B cell (primary cell): ENCODE measurements around the gene SLC49A3. TPM values are rescaled to one million over a fixed set of nuclear protein-coding genes. Genes with fewer than 3 reads are reported as not detected.

ENCODE experiments used
- ATAC-seq: fragments of 200-7000 bp; cut with Tn5 transposase; one replicate; pipeline ENCODE4 v1.10.0; 2021; ENCODE audit warnings: low read depth, mild to moderate bottlenecking, moderate number of reproducible peaks, moderate library complexity
- CTCF ChIA-PET: fragments of 350-600 bp; sonication (Branson Sonifier 250); formaldehyde crosslinking; loops from one replicate; lab custom pipeline; 2021; ENCODE audit warnings: antibody characterized with exemption, inconsistent platforms; lab: Charles Lee
- POLR2A ChIA-PET: fragments of 350-600 bp; sonication (Branson Sonifier 250); formaldehyde crosslinking; loops from one replicate; lab custom pipeline; 2021; ENCODE audit warnings: antibody characterized with exemption; lab: Charles Lee
- DNase-seq: peaks from one replicate; pipeline ENCODE4 v3.0.0; 2013
- H2AFZ ChIP-seq: 2 replicates; pipeline ENCODE4 v1.6.1; 2012; ENCODE audit warnings: mild to moderate bottlenecking, low read depth, low read length; ENCODE audit not compliant: insufficient read depth, poor library complexity, severe bottlenecking
- H3K27ac ChIP-seq, 2 donors: 1 replicate in 1 of 2; 2 replicates in 1 of 2; pipeline ENCODE4 v1.5.1; 2012 to 2013; ENCODE audit warnings: low read length in 2 of 2, mild to moderate bottlenecking in 2 of 2, moderate library complexity in 1 of 2
- H3K27me3 ChIP-seq, 4 experiments: fragments of 200-600 bp in 1 of 4; sonication (generic) in 1 of 4; replicated peaks in 1 of 4; 1 replicate in 2 of 4; 2 replicates in 2 of 4; pipeline versions ENCODE4 v1.6.1 to v1.7.0; 2013 to 2016; ENCODE audit warnings: low read length in 3 of 4, mild to moderate bottlenecking in 2 of 4, mixed read lengths in 1 of 4, moderate library complexity in 1 of 4; ENCODE audit not compliant: insufficient read depth in 4 of 4, control insufficient read depth in 3 of 4; ENCODE audit errors: control extremely low read depth in 1 of 4
- H3K36me3 ChIP-seq, 2 experiments: replicated peaks in 1 of 2; 1 replicate in 1 of 2; 2 replicates in 1 of 2; pipeline versions ENCODE4 v1.6.1 to v1.7.1; 2013; ENCODE audit warnings: low read length in 1 of 2; ENCODE audit not compliant: insufficient read depth in 2 of 2, control insufficient read depth in 1 of 2; ENCODE audit errors: control extremely low read depth in 1 of 2, extremely low read depth in 1 of 2
- H3K4me1 ChIP-seq, 2 donors: fragments of 200-600 bp in 1 of 2; sonication (generic) in 1 of 2; 1 replicate in 1 of 2; 2 replicates in 1 of 2; pipeline versions ENCODE4 v1.5.1 to v1.6.1; 2013 to 2017; ENCODE audit warnings: low read length in 2 of 2; ENCODE audit not compliant: control insufficient read depth in 2 of 2, insufficient read depth in 2 of 2
- H3K4me2 ChIP-seq: replicated peaks from 2 replicates; pipeline ENCODE3; 2012; ENCODE audit warnings: mild to moderate bottlenecking, low read depth, low read length; ENCODE audit not compliant: poor library complexity, severe bottlenecking
- H3K4me3 ChIP-seq, 5 experiments: fragments of 200-600 bp in 1 of 5; sonication (generic) in 1 of 5; 1 replicate in 3 of 5; 2 replicates in 2 of 5; pipeline versions ENCODE4 v1.5.1 to v1.7.0; 2011 to 2016; ENCODE audit warnings: low read length in 4 of 5, mild to moderate bottlenecking in 4 of 5, low read depth in 2 of 5, control low read depth in 1 of 5, moderate library complexity in 1 of 5; ENCODE audit not compliant: insufficient read depth in 1 of 5; ENCODE audit errors: control extremely low read depth in 1 of 5, extremely low read depth in 1 of 5
- H3K79me2 ChIP-seq: fragments of 200-600 bp; sonication (generic); one replicate; pipeline ENCODE4 v1.6.0; 2016; ENCODE audit warnings: low read length; ENCODE audit not compliant: control insufficient read depth, insufficient read depth
- H3K9ac ChIP-seq: fragments of 200-600 bp; sonication (generic); 2 replicates; pipeline ENCODE4 v1.6.1; 2017; ENCODE audit warnings: mild to moderate bottlenecking, low read length, moderate library complexity
- H3K9me3 ChIP-seq, 3 donors: one replicate each; pipeline versions ENCODE4 v1.6.1 to v1.7.1; 2013; ENCODE audit warnings: low read length in 2 of 3; ENCODE audit not compliant: control insufficient read depth in 2 of 3, insufficient read depth in 1 of 3; ENCODE audit errors: control extremely low read depth in 1 of 3
- H4K20me1 ChIP-seq: 2 replicates; pipeline ENCODE4 v1.6.0; 2012; ENCODE audit warnings: mild to moderate bottlenecking, low read length; ENCODE audit not compliant: insufficient read depth, control insufficient read depth, poor library complexity, severe bottlenecking
- H3K27ac Mint-ChIP-seq: one replicate; pipeline ENCODE4 v1.8.0; 2021; ENCODE audit warnings: mixed read lengths
- H3K27me3 Mint-ChIP-seq: one replicate; pipeline ENCODE4 v1.8.0; 2021; ENCODE audit warnings: mixed read lengths
- H3K4me1 Mint-ChIP-seq: one replicate; pipeline ENCODE4 v1.8.0; 2021; ENCODE audit warnings: mixed read lengths
- H3K4me3 Mint-ChIP-seq: one replicate; pipeline ENCODE4 v1.8.0; 2021; ENCODE audit warnings: mixed read lengths
- H3K9me3 Mint-ChIP-seq: one replicate; pipeline ENCODE4 v1.8.0; 2022; ENCODE audit warnings: mixed read lengths; ENCODE audit not compliant: insufficient read depth
- CTCF ChIP-seq: fragments of 200-600 bp; IDR thresholded peaks from one replicate; pipeline ENCODE4 v1.8.0; 2022; ENCODE audit warnings: antibody characterized with exemption, mild to moderate bottlenecking
- EZH2 ChIP-seq: IDR thresholded peaks from 2 replicates; pipeline ENCODE4 v1.6.1; 2012; ENCODE audit warnings: borderline replicate concordance, low read depth, mild to moderate bottlenecking, moderate library complexity, low read length; ENCODE audit not compliant: insufficient read depth, poor library complexity, severe bottlenecking
- WGBS: methylation state at CpG from one replicate; pipeline ENCODE4 v1.1.5; 2013; ENCODE audit warnings: missing lambda C conversion rate; ENCODE audit not compliant: insufficient coverage; 5-methylcytosine and 5-hydroxymethylcytosine counted together
- intact Hi-C: fragments of 100-400 bp; cut with micrococcal nuclease; formaldehyde crosslinking; loops from one replicate; pipeline ENCODE4 v1.10.0; 2022
- polyA plus RNA-seq: library from polyadenylated mRNA; depleted of rRNA; stranded (reverse); fragments of >200 nt; gene quantifications from 2 replicates; pipeline ENCODE4 v1.2.3, GENCODE V29; 2012
- total RNA-seq, 2 donors: library from RNA; stranded (reverse); fragments of 120-200 nt in 1 of 2; gene quantifications; 1 replicate in 1 of 2; 2 replicates in 1 of 2; pipeline versions ENCODE4 v1.2.3 to v1.2.4, GENCODE V29; 2013 to 2022

The SLC49A3 gene
- total and polyA plus RNA-seq, 2 donors (not counting 1 experiment from before 2014, with no cell fraction given): 2.0 to 4.3 TPM

GRCh38 chr4:735583-735982 lies 46.6 kb upstream of the SLC49A3 start:
- H3K4me1 ChIP-seq: peaks cover 0 to 4% of the 10 kb centered on the region in 2 donors
- CTCF ChIA-PET: no interaction called here
- Mint-ChIP-seq H3K9me3 (no peaks in the 10 kb centered on the region), H3K27ac (no peak overlapping the region), H3K4me1 (peaks cover 2% of the 10 kb centered on the region), H3K27me3 (no peaks in the 10 kb centered on the region), H3K4me3 (no peak overlapping the region)
- H3K9me3 ChIP-seq: peaks cover 0 to 4% (median 0%) of the 10 kb centered on the region in 3 donors
- peaks cover 8% of the 10 kb centered on the region for H4K20me1 ChIP-seq
- H3K4me3 ChIP-seq: no peak overlapping the region
- no peak overlapping the region for H3K9ac ChIP-seq
- H2AFZ ChIP-seq: no peak overlapping the region
- H3K27me3 ChIP-seq: no peaks in the 10 kb centered on the region
- POLR2A ChIA-PET: no interaction called here
- TF ChIP-seq EZH2: no peak
- TF ChIP-seq CTCF: no peak
- intact Hi-C loops: no loop called here
- peaks cover under 1% of the 10 kb centered on the region for H3K79me2 ChIP-seq
- no peak overlapping the region for H3K27ac ChIP-seq
- peaks cover 0 to 65% of the 10 kb centered on the region in 2 experiments for H3K36me3 ChIP-seq
- H3K4me2 ChIP-seq: no peak overlapping the region
- DNase-seq: no peak
- WGBS: 98% methylated on average over 7 of the region's 8 CpGs
- no peak for ATAC-seq

GRCh38 chr4:734951-735350 lies 46.0 kb upstream of the SLC49A3 start:
- DNase-seq (no peak), ATAC-seq (no peak)
- H3K27ac Mint-ChIP-seq: no peak overlapping the region
- Histone ChIP-seq H3K36me3 (peaks cover 0 to 65% of the 10 kb centered on the region in 2 experiments), H3K27me3 (no peaks in the 10 kb centered on the region), H3K79me2 (peaks cover 5% of the 10 kb centered on the region), H3K4me3 (no peak overlapping the region), H3K27ac (no peak overlapping the region), H3K4me1 (peaks cover 0 to 4% of the 10 kb centered on the region in 2 donors), H2AFZ (no peak overlapping the region), H3K4me2 (no peak overlapping the region), H3K9me3 (peaks cover 0 to 4% (median 0%) of the 10 kb centered on the region in 3 donors), H3K9ac (no peak overlapping the region), H4K20me1 (peaks cover 14% of the 10 kb centered on the region)
- no peaks in the 10 kb centered on the region for H3K27me3 Mint-ChIP-seq
- H3K4me1 Mint-ChIP-seq: peaks cover 2% of the 10 kb centered on the region
- WGBS: 99% methylated on average over 6 of the region's 9 CpGs
- no peaks in the 10 kb centered on the region for H3K9me3 Mint-ChIP-seq
- ChIA-PET POLR2A (interaction anchor here (0.6 kb wide), 1 partner anchor 1112 kb away, joined by 6 read pairs; no protein-coding TSS in a partner anchor), CTCF (no interaction called here)
- no peak for TF ChIP-seq EZH2
- TF ChIP-seq CTCF: no peak
- no peak overlapping the region for H3K4me3 Mint-ChIP-seq
- intact Hi-C loops: no loop called here
